Loucy (cell line): Measurements from ENCODE around the gene ADAT2.

ENCODE experiments used
- H2AFZ ChIP-seq: fragments of 200-600 bp; sonication (generic); 2 replicates; pipeline ENCODE4 v1.6.0; 2016; ENCODE audit warnings: antibody characterized with exemption, mild to moderate bottlenecking, low read length, moderate library complexity
- H3F3A ChIP-seq: fragments of 200-600 bp; 2 replicates; pipeline ENCODE4 v1.6.0; 2016; ENCODE audit warnings: antibody characterized with exemption, low read depth, mild to moderate bottlenecking
- H3K27me3 ChIP-seq: fragments of 200-600 bp; sonication (generic); 2 replicates; pipeline ENCODE4 v1.6.1; 2014; ENCODE audit warnings: low read length, mild to moderate bottlenecking; ENCODE audit not compliant: insufficient read depth, poor library complexity, severe bottlenecking
- H3K36me3 ChIP-seq: fragments of 200-600 bp; sonication (generic); 2 replicates; pipeline ENCODE4 v1.6.1; 2016; ENCODE audit warnings: low read length; ENCODE audit not compliant: insufficient read depth
- H3K4me1 ChIP-seq: fragments of 200-600 bp; sonication (generic); 2 replicates; pipeline ENCODE4 v1.5.1; 2014; ENCODE audit warnings: low read length, mild to moderate bottlenecking; ENCODE audit not compliant: insufficient read depth, poor library complexity, severe bottlenecking
- H3K4me2 ChIP-seq: fragments of 200-600 bp; sonication (generic); 2 replicates; pipeline ENCODE4 v1.6.0; 2014; ENCODE audit warnings: antibody characterized with exemption, low read length, low read depth, mild to moderate bottlenecking; ENCODE audit not compliant: poor library complexity, severe bottlenecking
- H3K4me3 ChIP-seq: fragments of 200-600 bp; sonication (generic); 2 replicates; pipeline ENCODE4 v1.5.1; 2014; ENCODE audit warnings: low read length, mild to moderate bottlenecking, mixed read lengths; ENCODE audit not compliant: poor library complexity, severe bottlenecking
- H3K79me2 ChIP-seq: fragments of 200-600 bp; sonication (generic); 2 replicates; pipeline ENCODE4 v1.6.1; 2014; ENCODE audit warnings: low read length; ENCODE audit not compliant: insufficient read depth
- H3K9ac ChIP-seq: fragments of 200-600 bp; sonication (generic); 2 replicates; pipeline ENCODE4 v1.6.0; 2014; ENCODE audit warnings: mild to moderate bottlenecking, low read depth, low read length, moderate library complexity; ENCODE audit not compliant: poor library complexity, severe bottlenecking
- H3K9me2 ChIP-seq: fragments of 200-600 bp; sonication (generic); replicated peaks from 2 replicates; pipeline ENCODE4 v1.6.1; 2016; ENCODE audit warnings: low read depth, low read length, mixed read lengths
- H3K9me3 ChIP-seq: fragments of 200-600 bp; sonication (generic); 2 replicates; pipeline ENCODE4 v1.6.1; 2014; ENCODE audit warnings: mild to moderate bottlenecking, antibody characterized with exemption, low read length, low read depth; ENCODE audit not compliant: insufficient read depth
- H4K20me1 ChIP-seq: fragments of 200-600 bp; sonication (generic); 2 replicates; pipeline ENCODE4 v1.6.0; 2014; ENCODE audit warnings: antibody characterized with exemption, low read length, mild to moderate bottlenecking; ENCODE audit not compliant: insufficient read depth, poor library complexity, severe bottlenecking
- EZH2phosphoT487 ChIP-seq: fragments of 200-600 bp; IDR thresholded peaks from 2 replicates; pipeline ENCODE4 v1.6.1; 2018; ENCODE audit warnings: antibody characterized with exemption, mild to moderate bottlenecking, moderate library complexity, borderline replicate concordance
- TF ChIP-seq, protein P1 (sequence below): fragments of 200-600 bp; sonication (generic); conservative IDR thresholded peaks from 2 replicates; pipeline ENCODE4 v1.5.1; 2014; ENCODE audit warnings: mild to moderate bottlenecking, antibody characterized with exemption, low read length

The ADAT2 gene

DNA sequence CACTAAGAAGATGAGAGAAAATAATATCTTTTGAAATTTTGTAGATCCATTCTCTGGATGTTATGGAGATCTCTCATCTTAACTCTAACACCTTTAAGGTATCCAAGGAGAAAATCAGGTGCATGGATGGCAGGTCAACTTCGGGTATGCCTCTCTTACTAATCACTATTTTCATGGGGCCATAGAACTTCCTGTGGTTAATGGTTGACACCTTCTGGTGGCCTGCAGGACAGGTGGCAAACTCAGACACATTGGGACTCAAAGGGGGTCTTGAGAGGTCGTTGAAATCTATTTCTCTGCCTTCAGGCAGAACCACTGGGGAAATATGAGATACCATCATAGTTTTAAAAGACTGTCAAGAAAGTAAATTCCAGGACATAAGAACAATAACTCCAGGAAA is 76.5 kb downstream of the ADAT2 start:
- H3K4me2 ChIP-seq, result no peak overlapping the region
- TF ChIP-seq, protein P1, sequence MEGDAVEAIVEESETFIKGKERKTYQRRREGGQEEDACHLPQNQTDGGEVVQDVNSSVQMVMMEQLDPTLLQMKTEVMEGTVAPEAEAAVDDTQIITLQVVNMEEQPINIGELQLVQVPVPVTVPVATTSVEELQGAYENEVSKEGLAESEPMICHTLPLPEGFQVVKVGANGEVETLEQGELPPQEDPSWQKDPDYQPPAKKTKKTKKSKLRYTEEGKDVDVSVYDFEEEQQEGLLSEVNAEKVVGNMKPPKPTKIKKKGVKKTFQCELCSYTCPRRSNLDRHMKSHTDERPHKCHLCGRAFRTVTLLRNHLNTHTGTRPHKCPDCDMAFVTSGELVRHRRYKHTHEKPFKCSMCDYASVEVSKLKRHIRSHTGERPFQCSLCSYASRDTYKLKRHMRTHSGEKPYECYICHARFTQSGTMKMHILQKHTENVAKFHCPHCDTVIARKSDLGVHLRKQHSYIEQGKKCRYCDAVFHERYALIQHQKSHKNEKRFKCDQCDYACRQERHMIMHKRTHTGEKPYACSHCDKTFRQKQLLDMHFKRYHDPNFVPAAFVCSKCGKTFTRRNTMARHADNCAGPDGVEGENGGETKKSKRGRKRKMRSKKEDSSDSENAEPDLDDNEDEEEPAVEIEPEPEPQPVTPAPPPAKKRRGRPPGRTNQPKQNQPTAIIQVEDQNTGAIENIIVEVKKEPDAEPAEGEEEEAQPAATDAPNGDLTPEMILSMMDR, result no peak
- no peak for TF ChIP-seq EZH2phosphoT487

More for the DNA sequence above, 76.5 kb downstream of the ADAT2 start:
- Histone ChIP-seq H3F3A (no peaks in the 10 kb centered on the region), H3K9ac (no peak overlapping the region), H3K36me3 (no peaks in the 10 kb centered on the region), H3K9me3 (no peaks in the 10 kb centered on the region), H3K9me2 (no peaks in the 10 kb centered on the region), H3K4me3 (no peak overlapping the region), H2AFZ (no peak overlapping the region), H3K79me2 (no peaks in the 10 kb centered on the region), H3K27me3 (no peaks in the 10 kb centered on the region), H4K20me1 (no peaks in the 10 kb centered on the region), H3K4me1 (no peaks in the 10 kb centered on the region)
